HG03039 (cell line): ENCODE results near the gene LTC4S.
"Not testable (repeated sequence)": the region's sequence is repeated elsewhere in the genome, so short reads cannot be mapped to it uniquely, and the experiment has no call there.

Experiments used
- ATAC-seq: cut with Tn5 transposase; IDR thresholded peaks from one replicate; pipeline ENCODE4 v1.9.1; 2021; ENCODE audit warnings: mild to moderate bottlenecking, moderate library complexity; ENCODE audit not compliant: unreplicated experiment

The LTC4S gene

DNA sequence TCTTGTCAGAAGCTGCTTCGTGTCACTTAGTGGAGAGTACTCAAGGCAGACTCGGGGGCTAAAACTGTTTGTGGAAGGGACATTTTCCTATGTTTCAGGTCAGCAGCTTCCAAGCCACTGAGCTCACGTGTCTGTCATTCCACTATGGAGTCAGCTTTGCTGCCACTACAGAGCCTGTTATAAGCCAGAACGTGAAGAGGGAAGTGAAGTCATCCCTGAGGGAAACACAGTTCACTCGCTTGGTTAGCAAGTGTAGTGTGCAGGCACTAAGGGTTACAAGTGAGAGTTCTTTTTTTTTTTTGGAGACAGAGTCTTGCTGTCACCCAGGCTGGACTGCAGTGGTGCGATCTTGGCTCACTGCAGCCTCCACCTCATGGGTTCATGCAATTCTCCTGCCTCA is 24.5 kb upstream of the LTC4S start:
- no peak for ATAC-seq

DNA sequence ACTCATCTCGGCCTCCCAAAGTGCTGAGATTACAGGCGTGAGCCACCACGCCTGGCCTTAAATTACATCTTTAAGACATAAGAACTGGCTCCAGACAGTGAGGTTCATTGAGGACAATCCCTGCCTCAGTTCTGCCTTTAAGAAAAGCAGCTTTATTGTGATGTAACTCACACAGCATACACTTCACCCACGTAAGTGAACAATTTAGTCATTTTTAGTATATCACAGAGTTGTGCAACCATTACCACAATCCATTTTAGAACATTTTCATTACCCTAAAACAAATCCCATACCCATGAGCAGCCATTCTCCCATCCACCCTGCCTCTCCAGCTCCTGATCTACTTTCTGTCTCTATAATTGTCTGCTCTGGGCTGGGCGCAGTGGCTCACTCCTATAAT is 24.0 kb upstream of the LTC4S start:
- ATAC-seq: no peak

DNA sequence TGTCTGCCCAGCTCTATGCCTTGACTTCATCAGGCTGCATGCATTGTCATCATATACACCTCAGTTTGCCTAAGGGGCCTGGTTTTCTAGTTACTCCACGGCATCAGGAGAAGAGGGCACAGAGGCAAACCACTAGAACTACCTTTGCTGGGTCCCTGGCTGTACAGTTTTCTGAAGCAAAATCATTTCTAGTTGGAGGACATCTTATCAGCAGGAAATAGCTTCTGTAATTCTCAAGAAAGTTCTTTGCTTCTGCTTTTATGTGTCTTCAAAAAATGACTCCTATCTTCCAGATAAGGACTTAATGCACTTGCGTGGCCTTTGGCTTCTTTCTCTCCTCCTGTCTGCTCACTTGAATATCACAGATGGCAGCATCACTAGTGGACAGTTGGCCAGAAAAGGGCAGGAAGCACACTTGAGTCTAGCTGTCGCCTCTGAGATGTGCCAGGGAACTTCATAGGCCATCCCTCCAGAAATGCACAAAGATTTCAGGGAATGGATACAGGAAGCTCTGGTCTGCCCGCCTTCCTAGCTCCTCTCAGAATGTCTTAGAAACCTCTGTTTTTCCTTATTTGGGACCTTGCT is 22.4 kb upstream of the LTC4S start:
- no peak for ATAC-seq

DNA sequence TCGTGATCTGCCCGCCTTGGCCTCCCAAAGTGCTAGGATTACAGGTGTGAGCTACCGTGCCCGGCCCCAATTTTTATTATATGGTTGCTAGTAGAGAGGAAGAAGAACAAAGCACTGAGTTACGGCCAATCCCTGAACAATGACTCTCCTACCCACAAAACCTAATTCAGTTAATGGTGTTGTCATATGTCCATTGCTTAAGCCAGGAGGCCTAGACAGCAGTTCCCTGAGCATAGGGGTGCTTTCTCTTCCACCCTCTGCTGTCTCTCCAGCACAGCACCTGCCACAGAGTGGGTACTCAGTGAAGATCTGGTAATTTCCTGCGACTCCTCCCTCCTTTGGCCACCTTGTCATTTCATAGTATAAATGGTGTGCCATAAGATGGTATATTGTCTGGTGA is 21.4 kb upstream of the LTC4S start:
- ATAC-seq: no peak

DNA sequence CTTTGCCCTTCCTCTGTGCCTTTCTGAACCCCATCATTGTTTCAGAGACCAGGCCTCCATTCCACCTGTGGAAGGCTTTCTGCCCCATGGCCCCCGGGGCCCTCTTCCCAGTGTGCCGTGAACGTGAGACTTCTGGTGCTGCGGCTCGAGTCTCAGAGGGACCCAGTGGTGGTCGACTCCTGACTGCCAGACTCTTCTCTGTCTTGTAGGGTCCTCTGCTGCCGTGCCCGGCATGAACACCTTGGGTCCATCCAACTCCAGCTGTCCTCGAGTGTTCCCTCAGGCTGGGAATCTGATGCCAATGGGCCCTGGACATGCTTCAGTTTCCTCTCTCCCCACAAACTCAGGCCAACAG is 20.1 kb upstream of the LTC4S start:
- ATAC-seq: no peak

DNA sequence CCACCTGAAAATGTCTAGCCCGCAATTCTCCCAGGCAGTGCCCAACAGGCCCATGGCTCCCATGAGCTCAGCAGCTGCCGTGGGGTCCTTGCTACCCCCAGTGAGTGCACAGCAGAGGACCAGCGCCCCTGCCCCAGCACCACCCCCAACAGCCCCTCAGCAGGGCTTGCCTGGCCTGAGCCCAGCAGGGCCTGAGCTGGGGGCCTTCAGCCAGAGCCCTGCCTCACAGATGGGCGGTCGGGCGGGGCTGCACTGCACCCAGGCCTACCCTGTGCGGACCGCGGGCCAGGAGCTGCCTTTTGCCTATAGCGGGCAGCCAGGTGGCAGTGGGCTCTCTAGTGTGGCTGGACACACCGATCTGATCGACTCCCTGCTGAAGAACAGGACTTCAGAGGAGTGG is 19.3 kb upstream of the LTC4S start:
- no peak for ATAC-seq

DNA sequence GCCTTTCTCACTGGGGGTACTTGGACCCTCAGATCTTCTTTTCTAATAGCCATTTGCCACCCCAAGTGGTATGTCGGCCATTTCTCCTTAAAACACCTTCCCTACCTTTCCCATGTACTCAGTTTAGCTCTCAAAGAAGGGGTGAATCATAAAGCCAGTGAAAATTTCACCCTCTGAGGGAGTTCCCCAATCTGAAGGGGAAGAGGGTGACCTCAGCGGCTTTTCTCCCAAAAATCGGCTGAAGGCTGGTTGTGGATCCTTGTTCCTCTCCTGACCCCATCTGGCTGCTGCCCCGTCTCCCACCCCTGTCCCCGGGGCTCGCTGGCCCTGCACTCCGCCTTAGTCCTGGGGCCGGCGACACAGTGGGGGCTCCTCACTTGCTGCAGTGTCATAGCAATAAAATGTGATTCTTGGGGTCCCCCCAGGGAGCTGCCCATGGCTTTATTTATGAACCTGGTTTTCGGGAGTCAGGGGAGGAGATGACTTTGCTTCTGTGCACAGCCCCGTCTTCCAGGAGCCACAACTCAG is 17.3 kb upstream of the LTC4S start:
- no peak for ATAC-seq

DNA sequence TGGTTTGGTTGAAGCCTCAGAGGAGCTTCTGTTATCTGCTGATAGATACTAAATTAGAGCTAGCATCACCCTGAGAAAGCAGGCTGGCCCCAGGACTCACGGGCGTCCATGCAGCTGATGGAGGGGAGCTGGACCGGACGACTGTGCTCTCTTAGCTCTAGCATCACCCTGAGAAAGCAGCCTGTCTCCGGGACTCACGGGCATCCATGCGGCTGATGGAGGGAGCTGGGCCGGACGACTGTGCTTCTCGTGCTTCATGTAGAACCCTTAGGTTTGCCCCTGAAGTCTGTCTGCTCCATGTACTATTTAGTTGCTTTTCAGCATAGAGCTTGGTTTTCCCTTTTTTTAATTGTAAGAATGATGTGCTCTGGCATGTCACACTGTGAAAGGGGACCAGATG is 16.3 kb upstream of the LTC4S start:
- ATAC-seq: no peak

DNA sequence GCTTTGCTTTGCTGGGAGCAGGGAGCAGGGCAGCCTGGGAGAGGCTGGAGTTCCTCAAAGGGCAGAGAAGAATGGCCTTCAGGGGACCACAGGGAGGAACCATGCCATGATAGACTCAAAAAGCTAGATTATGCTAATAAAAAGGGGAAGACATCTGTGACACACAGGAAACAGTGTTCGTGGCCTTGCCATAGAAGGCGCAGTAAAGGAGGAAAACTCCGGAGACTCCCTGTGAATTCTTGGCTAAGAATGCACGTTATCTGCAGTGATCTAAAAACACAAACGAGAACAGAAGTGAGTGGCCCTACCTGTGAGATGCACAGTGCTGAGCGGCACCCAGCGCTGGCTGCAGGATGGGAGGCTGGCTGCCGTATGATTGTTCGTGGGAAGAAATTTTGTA is 15.9 kb upstream of the LTC4S start:
- ATAC-seq: no peak

DNA sequence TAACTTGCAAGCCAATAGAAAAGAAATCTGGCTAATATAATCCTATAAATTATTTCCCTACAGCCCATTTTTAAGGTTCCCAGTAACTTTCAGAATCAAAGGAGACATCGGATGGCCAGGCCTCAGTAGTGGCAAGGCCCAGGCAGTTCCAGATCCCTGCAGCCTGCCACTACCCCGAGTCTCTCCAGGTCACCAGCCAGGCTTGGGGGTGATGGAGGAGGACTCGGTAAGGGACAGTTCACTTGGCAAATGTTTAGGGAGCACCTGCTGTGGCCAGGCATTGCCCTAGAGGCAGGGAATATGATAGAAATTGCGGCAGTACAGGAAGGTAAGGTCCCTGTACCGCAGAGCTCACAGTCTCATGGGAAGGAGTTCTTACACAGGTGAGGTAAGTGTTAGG is 15.2 kb upstream of the LTC4S start:
- no peak for ATAC-seq

DNA sequence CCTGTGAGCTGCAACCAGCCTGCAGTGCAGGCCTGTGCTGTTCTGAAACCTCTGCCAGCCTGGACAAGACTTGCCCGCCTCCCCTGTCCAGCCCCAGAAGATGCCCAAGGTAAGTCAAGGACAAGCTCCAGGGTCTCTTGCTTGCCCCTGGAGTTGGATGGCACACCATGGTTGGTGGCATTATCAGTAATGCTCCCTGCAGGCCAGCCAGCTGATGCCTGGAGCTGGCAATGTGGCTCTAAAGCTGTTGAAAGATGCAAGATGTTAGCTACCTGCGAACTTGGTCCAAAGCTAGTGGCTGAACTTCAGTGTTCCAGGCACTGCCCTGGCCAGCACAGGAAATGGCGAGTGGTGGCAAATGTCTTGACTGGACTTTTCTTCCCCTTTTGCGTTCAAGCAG is 14.0 kb upstream of the LTC4S start:
- no peak for ATAC-seq

DNA sequence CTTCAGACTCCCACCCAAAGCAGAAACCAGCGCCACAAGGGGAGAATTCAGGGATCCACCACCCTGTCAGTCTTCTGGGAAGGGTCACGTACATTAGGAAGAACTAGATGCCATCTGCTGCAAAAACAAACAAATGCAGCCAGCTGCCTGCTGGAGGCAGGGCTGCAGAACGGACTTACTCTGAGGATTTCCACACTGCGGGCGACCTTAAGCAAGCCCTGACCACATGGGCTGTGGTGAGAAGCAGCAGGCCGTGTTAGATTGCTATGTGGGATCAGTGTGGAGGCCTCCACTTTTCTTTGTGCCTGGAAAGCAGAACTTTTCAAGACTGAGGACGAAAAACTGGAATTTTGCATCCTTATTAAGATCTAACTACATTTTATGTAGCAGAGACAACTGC is 13.4 kb upstream of the LTC4S start:
- ATAC-seq: no peak

DNA sequence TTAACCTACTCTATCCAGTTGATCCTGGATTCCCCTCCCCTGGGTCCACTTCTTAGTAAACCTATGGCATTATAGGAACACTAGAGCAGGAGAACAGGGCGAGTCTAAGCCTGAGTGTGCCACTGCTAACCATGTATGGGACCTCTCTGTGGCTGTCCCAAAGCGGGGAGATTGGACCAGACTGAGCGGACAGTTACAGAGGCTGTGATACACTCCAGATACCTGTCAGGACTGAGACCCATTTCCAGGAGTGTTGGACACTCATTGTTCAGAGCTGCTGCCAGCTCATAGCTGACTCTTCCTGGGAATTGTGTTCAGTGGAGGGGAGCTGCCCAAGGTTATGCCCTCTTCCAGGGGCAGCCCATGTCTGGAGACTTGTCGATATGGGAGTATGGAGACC is 11.9 kb upstream of the LTC4S start:
- no peak for ATAC-seq

DNA sequence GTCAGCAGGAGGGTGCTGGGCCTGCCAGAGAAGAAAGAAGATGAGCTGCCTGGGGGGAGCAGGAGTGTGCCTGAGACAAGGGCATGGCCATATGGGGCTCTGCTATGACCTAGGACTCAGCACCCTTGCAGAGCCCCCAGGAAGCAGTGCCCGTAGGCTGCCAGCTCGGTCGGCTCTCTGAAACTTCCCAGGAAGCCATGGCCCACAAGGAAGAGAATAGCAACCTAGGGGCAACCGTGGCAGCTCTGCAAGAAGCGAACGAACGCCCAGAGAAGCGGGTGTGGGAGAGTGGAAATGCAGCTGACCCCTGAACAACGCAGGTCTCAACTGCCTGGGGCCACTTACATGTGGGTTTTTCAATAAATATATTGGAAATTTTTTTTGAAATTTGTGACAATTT is 10.7 kb upstream of the LTC4S start:
- ATAC-seq: no peak

DNA sequence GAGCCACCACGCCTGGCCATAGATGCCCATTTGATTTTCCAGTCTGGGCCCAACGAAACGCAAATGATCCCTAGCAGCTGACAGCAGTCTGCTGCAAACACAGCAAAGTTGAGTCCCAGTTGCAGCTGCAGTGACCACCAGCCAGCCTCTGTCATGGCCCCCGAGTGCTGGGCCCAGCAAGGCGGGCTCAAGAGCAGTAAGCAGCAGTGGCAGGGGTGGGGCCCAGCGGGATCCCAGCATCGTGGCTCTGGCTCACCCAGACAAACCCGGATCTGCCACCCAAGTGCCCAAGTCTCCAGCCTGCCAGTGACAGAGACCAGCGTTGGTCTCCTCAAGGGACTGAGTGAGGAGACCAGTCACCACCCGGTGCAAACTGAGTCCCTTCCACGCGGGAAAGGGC is 6.9 kb upstream of the LTC4S start:
- no peak for ATAC-seq

DNA sequence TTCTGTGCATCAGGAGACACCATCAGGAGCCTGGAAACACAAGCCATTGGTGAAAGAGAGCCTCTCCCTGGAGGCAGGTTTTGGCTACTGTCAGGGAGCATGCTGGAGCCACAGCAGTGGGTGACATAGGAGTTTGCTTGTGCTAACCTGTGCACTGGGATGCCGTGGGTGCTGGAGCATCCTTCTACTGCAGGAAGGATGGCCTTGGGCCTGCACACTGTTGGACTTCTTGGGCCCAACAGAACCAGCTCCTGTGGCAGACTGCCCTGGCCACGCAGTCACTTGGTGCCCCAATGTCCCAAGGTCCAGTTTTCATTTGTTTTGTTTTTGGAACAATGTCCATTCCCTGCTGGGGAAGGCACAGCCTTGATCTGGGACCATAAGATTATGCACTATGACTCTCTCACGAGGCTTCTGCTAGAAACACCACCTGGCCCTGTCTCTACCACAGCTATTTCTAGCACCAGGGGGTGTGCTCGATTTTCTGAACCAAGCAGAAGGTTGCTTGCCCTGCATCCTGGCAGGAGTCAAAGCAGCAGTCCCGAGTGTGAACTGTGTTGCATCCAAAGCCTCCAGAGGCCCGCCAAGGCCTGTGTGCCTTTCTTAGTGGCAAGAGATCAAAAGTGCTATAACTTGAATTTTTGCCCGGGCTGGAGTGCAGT is 5.5 kb upstream of the LTC4S start:
- ATAC-seq: no peak

DNA sequence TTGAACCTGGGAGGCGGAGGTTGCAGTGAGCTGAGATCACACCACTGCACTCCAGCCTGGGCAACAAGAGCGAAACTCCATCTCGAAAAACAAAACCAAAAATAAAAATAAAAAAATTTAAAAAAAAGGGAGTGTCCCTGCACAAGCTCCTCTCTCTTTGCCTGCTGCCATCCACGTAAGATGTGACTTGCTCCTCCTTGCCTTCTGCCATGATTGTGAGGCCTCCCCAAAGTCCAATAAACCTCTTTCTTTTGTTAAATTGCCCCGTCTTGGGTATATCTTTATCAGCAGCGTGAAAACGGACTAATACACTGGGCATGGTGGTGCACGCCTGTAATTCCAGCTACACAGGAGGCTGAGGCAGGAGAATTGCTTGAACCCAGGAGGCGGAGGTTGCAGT is 4.5 kb upstream of the LTC4S start:
- not testable (repeated sequence) for ATAC-seq

DNA sequence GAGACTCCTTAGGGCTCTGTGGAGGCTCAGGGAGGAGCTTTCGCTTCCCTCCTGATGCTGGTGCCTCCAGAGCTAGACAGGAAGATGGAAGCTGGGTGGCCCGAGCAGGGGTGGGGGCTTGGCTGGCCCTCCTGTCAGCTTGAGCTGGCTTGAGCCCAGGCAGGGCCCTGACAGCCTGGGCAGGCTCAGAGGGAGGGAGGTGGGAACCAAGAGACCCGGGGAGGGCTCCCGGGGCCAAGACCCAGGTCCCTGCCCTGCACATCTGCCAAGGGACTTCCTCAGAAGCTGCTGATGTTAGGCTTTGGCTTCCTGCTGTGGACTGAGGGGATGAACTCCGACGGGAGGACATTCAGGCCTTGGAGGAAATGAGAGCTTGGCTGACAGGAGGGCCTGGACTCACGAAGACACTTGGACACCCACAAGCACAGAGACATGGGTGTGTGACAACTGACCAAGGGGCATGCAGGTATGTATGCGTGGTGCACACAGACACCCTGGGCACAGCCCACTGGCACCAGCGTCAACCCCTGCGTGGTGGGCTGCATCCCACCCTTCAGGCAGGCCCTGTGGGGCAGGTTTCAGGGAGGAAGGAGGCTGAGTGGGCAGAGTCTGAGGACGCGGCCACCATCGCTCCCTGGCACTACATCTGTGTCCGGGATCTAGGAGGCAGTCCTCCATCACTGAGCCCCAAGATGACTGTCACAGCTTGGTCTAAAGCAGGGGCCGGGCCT is 1.7 kb upstream of the LTC4S start:
- no peak for ATAC-seq

DNA sequence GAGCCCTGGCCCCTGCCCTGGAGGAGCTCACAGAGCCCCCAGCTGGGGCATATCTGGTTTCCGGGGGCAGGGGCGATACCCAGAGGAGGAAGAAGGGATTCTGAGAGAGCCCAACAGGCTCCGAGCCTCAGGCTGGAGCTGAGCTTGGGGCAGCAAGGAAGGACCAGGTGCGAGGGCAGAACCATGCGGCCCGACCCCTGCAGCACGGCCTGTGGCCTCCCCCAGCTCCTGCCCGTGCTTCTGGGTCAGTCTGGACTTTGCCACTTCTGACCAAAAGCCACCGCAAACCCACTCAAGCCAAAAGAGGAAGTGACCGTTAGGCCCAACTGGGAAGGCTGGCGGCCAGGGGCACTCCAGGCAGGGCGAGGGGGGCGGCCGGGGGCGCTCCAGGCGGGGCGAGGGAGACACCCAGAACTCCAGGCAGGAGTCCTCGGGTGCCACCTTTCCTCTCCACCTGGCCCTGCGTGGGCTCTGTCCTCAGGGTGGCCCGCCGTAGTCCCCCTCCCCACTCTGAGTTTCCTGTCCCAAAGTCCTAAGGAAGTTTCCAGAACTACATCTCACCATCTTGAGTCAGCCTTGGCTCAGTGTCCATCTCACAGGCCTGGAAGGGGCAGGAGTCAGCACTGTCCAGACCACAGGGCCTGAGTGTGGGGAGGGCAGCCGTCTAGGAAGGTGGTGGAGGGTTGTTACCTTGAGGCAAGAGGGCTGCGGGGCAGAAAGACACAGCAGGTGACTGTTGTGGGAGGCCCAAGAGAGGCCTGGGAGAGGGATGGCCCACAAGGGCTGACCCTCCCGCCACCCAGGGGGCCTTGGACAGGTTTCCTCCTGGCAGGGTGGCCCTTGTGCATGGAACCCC is 946 bp upstream of the LTC4S start:
- ATAC-seq: no peak

DNA sequence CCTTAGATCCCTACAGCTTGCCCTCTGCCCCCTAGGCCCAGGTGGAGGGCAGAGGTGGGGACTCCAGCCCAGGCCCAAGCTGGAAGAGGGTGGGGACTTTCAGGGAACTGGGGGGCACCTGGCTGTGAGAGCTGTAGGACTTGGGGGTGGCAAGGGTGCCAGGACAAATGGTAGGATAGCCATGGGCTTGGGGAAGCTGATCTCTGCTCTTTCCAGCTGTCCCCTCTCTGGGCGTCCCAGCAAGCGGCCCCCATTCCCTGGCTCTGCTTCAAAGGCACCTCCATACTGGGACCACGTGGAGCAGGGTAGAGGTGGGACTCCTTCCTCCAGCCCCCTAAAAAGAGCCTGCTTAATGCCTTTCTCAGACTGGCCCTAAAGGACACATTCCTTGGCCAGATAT is 385 bp downstream of the LTC4S start:
- no peak for ATAC-seq

DNA sequence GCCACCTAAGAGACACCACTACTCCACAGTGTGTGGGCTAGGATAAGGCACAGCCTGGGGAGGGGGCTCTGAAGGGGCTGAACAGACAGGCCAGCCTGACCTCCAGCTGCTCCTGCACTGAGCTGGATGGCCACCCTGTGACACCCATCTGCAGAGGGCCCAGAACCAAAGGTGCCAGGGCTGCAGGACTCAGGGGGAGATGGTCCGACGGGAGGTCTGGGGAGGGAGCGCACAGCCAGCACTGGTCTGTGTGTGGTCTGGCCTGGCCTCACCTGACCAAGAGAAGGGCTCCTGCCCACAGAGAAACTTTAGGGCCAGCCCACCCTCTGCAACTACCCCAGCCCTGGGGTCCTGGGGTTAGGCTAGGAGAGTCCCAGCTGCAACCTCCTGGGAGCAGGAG is 789 bp downstream of the LTC4S start:
- ATAC-seq: no peak
